Measurements from ENCODE around the gene MKNK1.

GRCh38 chr1:46617833-46618232, 13.8 kb upstream of the MKNK1 start:
- TF ChIP-seq CTCF (IDR thresholded peaks at IDR 0.05; ENCODE audit: poor library complexity) (no peak), EZH2 (IDR thresholded peaks at IDR 0.05; ENCODE audit: borderline replicate concordance) (no peak)
